Measurements from ENCODE around the gene SUGT1. TPM values are rescaled to one million over a fixed set of nuclear protein-coding genes. Genes with fewer than 3 reads are reported as not detected.

Gene SUGT1
- total and polyA plus RNA-seq, 8 donors, result 43.5 to 65.0 (median 51.2) TPM

- peaks cover 0 to 14% of the 10 kb centered on the region in 2 donors for H3K36me3 ChIP-seq
- H3K27me3 ChIP-seq, result no peaks in the 10 kb centered on the region
- DNase-seq, result no peak
- H3K27ac ChIP-seq, result no peak within 1 kb of the TSS
- intact Hi-C loops (cut with DNase I), result no loop called here
- H3K4me3 ChIP-seq, result no peak within 1 kb of the TSS
- no peak for ATAC-seq
- no peak for TF ChIP-seq CTCF (IDR thresholded peaks at IDR 0.05)
- no peaks in the 10 kb centered on the region for H3K9me3 ChIP-seq
- H3K4me1 ChIP-seq, result no peaks in the 10 kb centered on the region
Observed at GRCh38 chr13:52642131-52642530, 10.5 kb upstream of the SUGT1 start, which contains the start of gene HNRNPA1L2. TSS of gene HNRNPA1L2 (plus strand) at chr13:52642431. CDS start at chr13:52642493, 62 bp downstream.

DNA sequence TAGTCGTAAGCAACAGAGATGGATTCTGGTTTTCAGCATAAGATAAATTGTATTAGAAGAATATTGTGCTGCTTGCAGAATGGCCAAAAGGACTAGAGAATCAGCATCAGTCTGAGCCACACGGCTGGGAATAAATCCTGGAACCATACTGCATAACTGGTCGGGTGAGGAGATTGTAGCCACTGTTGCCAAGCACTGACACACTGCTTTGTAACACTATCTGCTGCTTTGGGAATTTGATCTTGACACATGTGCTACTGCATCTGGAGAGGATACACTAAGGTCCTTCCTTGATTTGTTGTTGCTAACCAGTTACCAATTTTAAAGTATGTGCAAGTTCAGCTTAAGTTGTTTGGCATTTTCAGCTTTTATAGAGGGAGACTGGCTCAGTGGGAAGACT is 8.5 kb upstream of the SUGT1 start:
- H3K36me3 ChIP-seq, result peaks cover 0 to 14% of the 10 kb centered on the region in 2 donors
- DNase-seq (no peak), ATAC-seq (no peak)
- H3K4me3 ChIP-seq, result no peak overlapping the region
- intact Hi-C loops (cut with DNase I), result no loop called here
- H3K9me3 ChIP-seq, result no peaks in the 10 kb centered on the region
- H3K4me1 ChIP-seq, result no peaks in the 10 kb centered on the region
- no peaks in the 10 kb centered on the region for H3K27me3 ChIP-seq
- no peak overlapping the region for H3K27ac ChIP-seq
- no peak for TF ChIP-seq CTCF (IDR thresholded peaks at IDR 0.05)

GRCh38 chr13:52646967-52647366 is 5.7 kb upstream of the SUGT1 start:
- no peak for ATAC-seq
- intact Hi-C loops (cut with DNase I), result no loop called here
- Histone ChIP-seq H3K36me3 (peaks cover 0 to 18% of the 10 kb centered on the region in 2 donors), H3K4me1 (peaks cover 0 to 12% of the 10 kb centered on the region in 2 donors), H3K27me3 (no peaks in the 10 kb centered on the region), H3K4me3 (no peak overlapping the region), H3K27ac (no peak overlapping the region), H3K9me3 (no peaks in the 10 kb centered on the region)
- no peak for DNase-seq
- TF ChIP-seq CTCF (IDR thresholded peaks at IDR 0.05), result no peak

- H3K9me3 ChIP-seq, result no peaks in the 10 kb centered on the region
- peaks cover 10 to 33% of the 10 kb centered on the region in 2 donors for H3K4me1 ChIP-seq
- peak overlapping the region; percentile 71 to 78 for H3K4me3 ChIP-seq
- no peak for ATAC-seq
- no peak for TF ChIP-seq CTCF (IDR thresholded peaks at IDR 0.05)
- H3K36me3 ChIP-seq, result peaks cover 0 to 13% of the 10 kb centered on the region in 2 donors
- intact Hi-C loops (cut with DNase I), result no loop called here
- no peak for DNase-seq
- H3K27ac ChIP-seq, result no peak overlapping the region
- no peaks in the 10 kb centered on the region for H3K27me3 ChIP-seq
Observed at GRCh38 chr13:52650731-52651130, 1.9 kb upstream of the SUGT1 start.

- no peaks in the 10 kb centered on the region for H3K9me3 ChIP-seq
- ATAC-seq (peak; percentile 58), DNase-seq (no peak)
- peak overlapping the region; percentile 71 to 78 for H3K4me3 ChIP-seq
- peaks cover 0 to 13% of the 10 kb centered on the region in 2 donors for H3K36me3 ChIP-seq
- H3K27ac ChIP-seq, result peak overlapping the region; percentile 97 to 98
- peaks cover 11 to 38% of the 10 kb centered on the region in 2 donors for H3K4me1 ChIP-seq
- intact Hi-C loops (cut with DNase I), result no loop called here
- no peak for TF ChIP-seq CTCF (IDR thresholded peaks at IDR 0.05)
- no peaks in the 10 kb centered on the region for H3K27me3 ChIP-seq
Observed at GRCh38 chr13:52651897-52652195, 790 bp upstream of the SUGT1 start.
